Vagina (tissue), 2 donors: ENCODE data around the gene LY86. TPM values are rescaled to one million over a fixed set of nuclear protein-coding genes. Genes with fewer than 3 reads are reported as not detected.

Source experiments
- DNase-seq, 2 donors: peaks; one replicate each; pipeline ENCODE4 v3.0.0-alpha.2; 2017; ENCODE audit errors: extremely low spot score in 2 of 2
- H3K27ac ChIP-seq: fragments of 200-600 bp; sonication (generic); one replicate; pipeline ENCODE4 v1.5.1; 2019
- H3K27me3 ChIP-seq: fragments of 200-600 bp; sonication (generic); one replicate; pipeline ENCODE4 v1.5.1; 2019
- H3K36me3 ChIP-seq, 2 donors: fragments of 200-600 bp; sonication (generic); one replicate each; pipeline ENCODE4 v1.5.1; 2017 to 2019
- H3K4me1 ChIP-seq: fragments of 200-600 bp; sonication (generic); one replicate; pipeline ENCODE4 v1.5.1; 2019
- H3K4me3 ChIP-seq, 2 donors: fragments of 200-600 bp; sonication (generic); 1 replicate in 1 of 2; 2 replicates in 1 of 2; pipeline ENCODE4 v1.5.1; 2016 to 2019
- H3K9me3 ChIP-seq: fragments of 200-600 bp; sonication (generic); one replicate; pipeline ENCODE4 v1.5.1; 2019
- CTCF ChIP-seq, 3 experiments: fragments of 450-650 bp in 2 of 3; fragments of 200-600 bp in 1 of 3; sonication (generic) in 1 of 3; IDR thresholded peaks; one replicate each; pipeline ENCODE4 v1.5.1; 2017 to 2019; ENCODE audit warnings: antibody characterized with exemption in 3 of 3, mild to moderate bottlenecking in 2 of 3, moderate library complexity in 2 of 3
- POLR2A ChIP-seq, 2 donors: fragments of 450-650 bp; IDR thresholded peaks; one replicate each; pipeline ENCODE4 v1.6.1; 2017; ENCODE audit warnings: antibody characterized with exemption in 2 of 2, mild to moderate bottlenecking in 2 of 2, moderate library complexity in 2 of 2
- POLR2AphosphoS5 ChIP-seq, 2 donors: sonication (generic); formaldehyde crosslinking; IDR thresholded peaks; one replicate each; pipeline ENCODE4 v1.9.0; 2017; ENCODE audit warnings: antibody characterized with exemption in 2 of 2, mild to moderate bottlenecking in 2 of 2, low read depth in 1 of 2; ENCODE audit not compliant: insufficient read depth in 1 of 2
- intact Hi-C: fragments of 100-400 bp; cut with DNase I; formaldehyde crosslinking; loops from one replicate; pipeline ENCODE4 v1.15.1; 2023
- total RNA-seq: library from RNA; depleted of rRNA; stranded (reverse); fragments of >200 nt; gene quantifications from one replicate; pipeline ENCODE4 v1.2.3, GENCODE V29; 2016

The LY86 gene
- total RNA-seq, 1 donor from 2014 or later = 4.9 TPM

GRCh38 chr6:6595952-6596351 is 7.4 kb downstream of the LY86 start:
- no peaks in the 10 kb centered on the region for H3K36me3 ChIP-seq

GRCh38 chr6:6596529-6597328 is 8.2 kb downstream of the LY86 start:
- no peak for TF ChIP-seq CTCF (IDR thresholded peaks at IDR 0.05)
- no peak for TF ChIP-seq POLR2A (IDR thresholded peaks at IDR 0.05)
- no peak for TF ChIP-seq POLR2AphosphoS5 (IDR thresholded peaks at IDR 0.05; ENCODE audit: insufficient read depth in 1 of 2, low read depth in 1 of 2)
- no peaks in the 10 kb centered on the region for H3K4me1 ChIP-seq
- DNase-seq = no peak
- intact Hi-C loops = no loop called here
- peaks cover 4% of the 10 kb centered on the region for H3K27me3 ChIP-seq
- no peaks in the 10 kb centered on the region for H3K36me3 ChIP-seq
- H3K9me3 ChIP-seq = no peaks in the 10 kb centered on the region
- H3K4me3 ChIP-seq = no peak overlapping the region
- no peak overlapping the region for H3K27ac ChIP-seq

More at GRCh38 chr6:6595952-6596351, 7.4 kb downstream of the LY86 start:
- Histone ChIP-seq H3K9me3 (no peaks in the 10 kb centered on the region), H3K27me3 (peaks cover 4% of the 10 kb centered on the region), H3K4me3 (no peak overlapping the region), H3K27ac (no peak overlapping the region), H3K4me1 (no peaks in the 10 kb centered on the region)
- intact Hi-C loops = no loop called here
- no peak for DNase-seq
- no peak for TF ChIP-seq POLR2AphosphoS5 (IDR thresholded peaks at IDR 0.05; ENCODE audit: insufficient read depth in 1 of 2, low read depth in 1 of 2)
- TF ChIP-seq POLR2A (IDR thresholded peaks at IDR 0.05) = no peak
- no peak for TF ChIP-seq CTCF (IDR thresholded peaks at IDR 0.05)

GRCh38 chr6:6597682-6598081 is 9.2 kb downstream of the LY86 start:
- Histone ChIP-seq H3K36me3 (no peaks in the 10 kb centered on the region), H3K27me3 (peaks cover 4% of the 10 kb centered on the region)
- intact Hi-C loops = no loop called here

GRCh38 chr6:6599468-6599873 is 11.0 kb downstream of the LY86 start:
- TF ChIP-seq POLR2AphosphoS5 (IDR thresholded peaks at IDR 0.05; ENCODE audit: insufficient read depth in 1 of 2, low read depth in 1 of 2) (no peak), POLR2A (IDR thresholded peaks at IDR 0.05) (no peak), CTCF (IDR thresholded peaks at IDR 0.05) (no peak)

More at GRCh38 chr6:6597682-6598081, 9.2 kb downstream of the LY86 start:
- no peaks in the 10 kb centered on the region for H3K9me3 ChIP-seq
- no peak overlapping the region for H3K27ac ChIP-seq
- no peak overlapping the region for H3K4me3 ChIP-seq
- no peak for DNase-seq
- TF ChIP-seq POLR2A (IDR thresholded peaks at IDR 0.05) = no peak
- no peak for TF ChIP-seq CTCF (IDR thresholded peaks at IDR 0.05)
- TF ChIP-seq POLR2AphosphoS5 (IDR thresholded peaks at IDR 0.05; ENCODE audit: insufficient read depth in 1 of 2, low read depth in 1 of 2) = no peak
- H3K4me1 ChIP-seq = no peaks in the 10 kb centered on the region

GRCh38 chr6:6600875-6601274 is 12.4 kb downstream of the LY86 start:
- TF ChIP-seq CTCF (IDR thresholded peaks at IDR 0.05) (no peak), POLR2A (IDR thresholded peaks at IDR 0.05) (no peak), POLR2AphosphoS5 (IDR thresholded peaks at IDR 0.05; ENCODE audit: insufficient read depth in 1 of 2, low read depth in 1 of 2) (no peak)
- Histone ChIP-seq H3K4me1 (no peaks in the 10 kb centered on the region), H3K27ac (no peak overlapping the region), H3K36me3 (no peaks in the 10 kb centered on the region), H3K9me3 (no peaks in the 10 kb centered on the region), H3K4me3 (no peak overlapping the region), H3K27me3 (peaks cover 4% of the 10 kb centered on the region)
- DNase-seq = no peak
- intact Hi-C loops = no loop called here

More at GRCh38 chr6:6599468-6599873, 11.0 kb downstream of the LY86 start:
- Histone ChIP-seq H3K36me3 (no peaks in the 10 kb centered on the region), H3K27me3 (peaks cover 4% of the 10 kb centered on the region), H3K4me1 (no peaks in the 10 kb centered on the region), H3K27ac (no peak overlapping the region), H3K9me3 (no peaks in the 10 kb centered on the region), H3K4me3 (no peak overlapping the region)
- intact Hi-C loops = no loop called here
- DNase-seq = no peak
